IMR-90 (cell line): ENCODE results near the gene SUN1. TPM values are rescaled to one million over a fixed set of nuclear protein-coding genes. Genes with fewer than 3 reads are reported as not detected.

Experiments
- ATAC-seq: fragments of 200-7000 bp; cut with Tn5 transposase; 2 replicates; pipeline ENCODE4 v1.9.1; 2020; ENCODE audit warnings: low read depth, mild to moderate bottlenecking, moderate library complexity
- BruUV-seq: library from RNA; stranded (reverse); fragments of 400-500 nt; replicated peaks from 2 replicates; lab custom pipeline; 2021; lab: Mats Ljungman, UMichigan
- CTCF ChIA-PET: fragments of 300-600 bp; formaldehyde crosslinking; extraction: SDS; loops from one replicate; lab custom pipeline; 2021; ENCODE audit warnings: antibody characterized with exemption; lab: Yijun Ruan, JAX
- POLR2A ChIA-PET: fragments of 300-600 bp; sonication (Branson Sonifier 250); formaldehyde crosslinking; loops from one replicate; lab custom pipeline; 2022; ENCODE audit warnings: antibody characterized with exemption; ENCODE audit not compliant: unreplicated experiment; lab: Charles Lee
- DNase-seq: peaks from one replicate; pipeline ENCODE4 v3.0.0; 2013
- H2AFZ ChIP-seq: replicated peaks from 2 replicates; pipeline ENCODE3; 2013; ENCODE audit warnings: low read length, mild to moderate bottlenecking; ENCODE audit not compliant: poor library complexity
- H2AK5ac ChIP-seq: 2 replicates; pipeline ENCODE4 v1.6.1; 2013; ENCODE audit warnings: low read depth, low read length, inconsistent platforms
- H2AK9ac ChIP-seq: replicated peaks from 2 replicates; pipeline ENCODE3; 2013; ENCODE audit warnings: mild to moderate bottlenecking, low read depth, low read length, moderate library complexity; ENCODE audit not compliant: poor library complexity
- H2BK120ac ChIP-seq: 2 replicates; pipeline ENCODE4 v1.6.1; 2013; ENCODE audit warnings: low read depth, low read length, inconsistent platforms
- H2BK15ac ChIP-seq: 3 replicates; pipeline ENCODE4 v1.6.1; 2013; ENCODE audit warnings: low read depth, low read length, inconsistent platforms
- H2BK20ac ChIP-seq: 2 replicates; pipeline ENCODE4 v1.6.1; 2013; ENCODE audit warnings: low read depth, mild to moderate bottlenecking, inconsistent platforms, low read length, moderate library complexity
- H2BK5ac ChIP-seq: 2 replicates; pipeline ENCODE4 v1.6.1; 2013; ENCODE audit warnings: mild to moderate bottlenecking, low read depth, low read length, inconsistent platforms; ENCODE audit not compliant: poor library complexity, severe bottlenecking
- H3K14ac ChIP-seq: replicated peaks from 2 replicates; pipeline ENCODE4 v1.6.1; 2013; ENCODE audit warnings: low read depth, low read length, inconsistent platforms
- H3K18ac ChIP-seq: 2 replicates; pipeline ENCODE4 v1.6.1; 2013; ENCODE audit warnings: low read depth, low read length, control low read depth
- H3K23ac ChIP-seq: 2 replicates; pipeline ENCODE4 v1.6.1; 2013; ENCODE audit warnings: low read depth, low read length, inconsistent platforms
- H3K27ac ChIP-seq: 2 replicates; pipeline ENCODE4 v1.5.1; 2013; ENCODE audit warnings: mild to moderate bottlenecking, control low read depth, low read length; ENCODE audit not compliant: insufficient read depth
- H3K27me3 ChIP-seq: 2 replicates; pipeline ENCODE4 v1.6.1; 2013; ENCODE audit warnings: low read length; ENCODE audit not compliant: control insufficient read depth, insufficient read depth
- H3K36me3 ChIP-seq: 2 replicates; pipeline ENCODE4 v1.6.1; 2013; ENCODE audit warnings: low read length, mixed read lengths; ENCODE audit not compliant: control insufficient read depth, insufficient read depth
- H3K4ac ChIP-seq: 2 replicates; pipeline ENCODE4 v1.6.1; 2013; ENCODE audit warnings: low read depth, low read length, inconsistent platforms
- H3K4me1 ChIP-seq: 2 replicates; pipeline ENCODE4 v1.6.1; 2013; ENCODE audit warnings: low read length, mixed read lengths; ENCODE audit not compliant: control insufficient read depth, insufficient read depth
- H3K4me2 ChIP-seq: 2 replicates; pipeline ENCODE4 v1.6.1; 2013; ENCODE audit warnings: low read depth, mild to moderate bottlenecking, control low read depth, low read length, moderate library complexity
- H3K4me3 ChIP-seq: 2 replicates; pipeline ENCODE4 v1.5.1; 2013; ENCODE audit warnings: low read depth, mild to moderate bottlenecking, control low read depth, low read length, moderate library complexity; ENCODE audit not compliant: insufficient read depth
- H3K56ac ChIP-seq: 2 replicates; pipeline ENCODE4 v1.6.1; 2013; ENCODE audit warnings: low read length, inconsistent platforms; ENCODE audit not compliant: insufficient read depth; ENCODE audit errors: extremely low read depth
- H3K79me1 ChIP-seq, 2 experiments: 2 replicates each; pipeline ENCODE4 v1.6.1; 2013; ENCODE audit warnings: low read length in 2 of 2, inconsistent platforms in 1 of 2, low read depth in 1 of 2
- H3K9ac ChIP-seq: 2 replicates; pipeline ENCODE4 v1.6.1; 2013; ENCODE audit warnings: low read depth, low read length, control low read depth
- H3K9me1 ChIP-seq: 2 replicates; pipeline ENCODE4 v1.6.1; 2013; ENCODE audit warnings: low read length, inconsistent platforms; ENCODE audit not compliant: insufficient read depth
- H3K9me3 ChIP-seq: 2 replicates; pipeline ENCODE4 v1.6.1; 2013; ENCODE audit warnings: low read length; ENCODE audit not compliant: control insufficient read depth, insufficient read depth
- H4K20me1 ChIP-seq: 2 replicates; pipeline ENCODE4 v1.6.1; 2013; ENCODE audit warnings: low read length, inconsistent platforms; ENCODE audit not compliant: insufficient read depth
- H4K5ac ChIP-seq: 2 replicates; pipeline ENCODE4 v1.6.1; 2013; ENCODE audit warnings: mild to moderate bottlenecking, low read depth, low read length, control low read depth
- H4K8ac ChIP-seq, 2 experiments: 2 replicates each; pipeline ENCODE4 v1.6.1; 2013; ENCODE audit warnings: low read depth in 2 of 2, low read length in 2 of 2, control low read depth in 1 of 2, inconsistent platforms in 1 of 2
- H4K91ac ChIP-seq: 2 replicates; pipeline ENCODE4 v1.6.1; 2013; ENCODE audit warnings: low read depth, low read length, inconsistent platforms; ENCODE audit not compliant: insufficient read depth
- MXI1 ChIP-seq: IDR thresholded peaks from 2 replicates; pipeline ENCODE4 v1.6.1; 2012; ENCODE audit warnings: low read depth, mild to moderate bottlenecking, low read length, moderate library complexity, borderline replicate concordance
- SMC3 ChIP-seq: fragments of 150-350 bp; IDR thresholded peaks from 2 replicates; pipeline ENCODE4 v1.6.1; 2016; ENCODE audit warnings: low read depth, mild to moderate bottlenecking, antibody characterized with exemption, low read length, moderate library complexity
- WGBS, 2 experiments: methylation state at CpG; one replicate each; pipeline versions ENCODE4 v1.1.5 to v1.1.7; 2013; ENCODE audit warnings: missing lambda C conversion rate in 2 of 2; ENCODE audit not compliant: insufficient read length in 1 of 2; ENCODE audit errors: extremely low coverage in 2 of 2; 5-methylcytosine and 5-hydroxymethylcytosine counted together
- dilution Hi-C: fragments of 300-500 bp; cut with HindIII; formaldehyde crosslinking; loops from one replicate; pipeline ENCODE4 v1.14.3; 2018; ENCODE audit warnings: low sequenced_read_pairs; ENCODE audit not compliant: unreplicated experiment
- in situ Hi-C: fragments of 300-500 bp; cut with MboI; formaldehyde crosslinking; loops from 3 replicates; pipeline ENCODE4 v1.14.3; 2019; ENCODE audit warnings: low sequenced_read_pairs, inconsistent platforms, mixed read lengths
- intact Hi-C: fragments of 100-400 bp; cut with micrococcal nuclease; formaldehyde crosslinking; loops from 2 replicates; pipeline ENCODE4 v1.10.0; 2022
- polyA plus RNA-seq, 3 experiments: library from polyadenylated mRNA; depleted of rRNA; stranded (reverse); fragments of >200 nt; gene quantifications; 2 replicates each; pipeline ENCODE4 v1.2.3, GENCODE V29; 2012; ENCODE audit warnings: low replicate concordance in 1 of 3
- total RNA-seq: library from RNA; depleted of rRNA; stranded (reverse); fragments of >200 nt; gene quantifications from 2 replicates; pipeline ENCODE4 v1.2.3, GENCODE V29; 2012

The SUN1 gene
- total and polyA plus RNA-seq, 2 of the 4 experiments (the other 2 are of a cell fraction): 113 to 239 TPM

DNA sequence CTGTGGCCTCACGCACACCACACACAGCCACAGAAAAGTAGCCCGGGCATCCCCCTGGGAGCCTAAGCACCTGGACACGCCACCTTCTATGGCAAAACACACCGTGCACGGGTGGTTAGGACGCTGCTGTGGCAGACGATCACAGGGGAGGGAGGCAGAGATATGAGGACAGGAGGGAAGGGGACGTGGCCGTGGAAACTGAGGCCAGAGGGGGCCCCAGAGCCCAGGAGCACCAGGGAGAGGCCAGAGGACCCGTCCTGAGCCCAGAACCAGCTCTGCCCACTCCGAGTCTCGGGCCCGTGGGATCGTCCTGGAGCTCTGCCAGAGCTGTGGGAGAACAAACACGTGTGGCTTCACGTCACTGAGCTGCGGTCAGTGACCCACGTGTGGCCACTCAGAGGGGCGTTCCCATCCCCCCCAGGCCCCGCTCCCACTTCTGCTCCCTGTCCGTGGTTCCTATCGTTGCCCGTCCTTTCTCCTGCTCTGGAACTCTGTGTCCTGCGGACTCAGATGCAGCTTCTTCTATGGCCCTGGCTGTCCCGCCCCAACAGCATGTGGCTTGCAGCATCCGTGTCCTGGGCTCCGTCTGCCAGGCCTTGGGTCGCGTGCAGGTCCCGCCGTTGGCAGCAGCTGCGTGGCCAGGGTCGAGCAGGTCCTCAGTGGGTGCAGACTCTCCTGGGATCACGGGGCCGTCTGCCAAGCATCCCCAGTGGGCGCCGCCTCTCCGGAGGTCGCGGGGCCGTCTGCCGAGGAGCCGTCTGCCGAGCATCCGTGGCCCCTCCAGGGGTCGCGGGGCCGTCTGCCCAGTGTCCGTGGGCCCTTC, 75.1 kb downstream of the SUN1 start (continued):
- no peak for TF ChIP-seq MXI1

DNA sequence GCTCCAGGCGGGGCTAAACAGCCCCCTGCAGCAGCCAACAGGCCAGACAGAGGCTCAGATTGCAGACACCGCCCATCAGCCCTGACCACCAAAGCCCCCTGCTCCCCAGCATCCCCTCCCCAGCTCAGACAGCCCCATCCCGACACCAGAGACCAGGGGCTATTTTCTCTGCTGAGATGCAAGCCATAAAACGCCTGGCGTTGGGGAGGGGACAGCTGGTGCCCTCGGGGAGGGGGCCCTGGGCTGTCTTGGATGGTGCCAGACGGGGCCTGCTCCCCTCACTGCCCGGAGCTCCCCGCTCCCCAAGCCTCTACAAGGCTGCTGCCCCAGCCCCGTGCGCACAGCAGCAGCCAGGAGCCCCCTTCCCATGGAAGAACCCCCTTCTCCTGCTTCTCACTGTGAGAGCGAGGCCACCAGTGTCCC, 75.9 kb downstream of the SUN1 start:
- intact Hi-C loops: loop anchor here (2.0 to 10.0 kb wide), 2 partner anchors 137 to 157 kb away; partner anchors contain the start of gene GPR146
- no peak for DNase-seq
- H3K4me1 ChIP-seq: peaks cover 5% of the 10 kb centered on the region; the same call in 1 of the 2 replicates
- H2AK9ac ChIP-seq: no peak overlapping the region
- H4K8ac ChIP-seq: no peak overlapping the region; a peak in 1 of 4 replicates
- no peaks in the 10 kb centered on the region; the same call in 1 of the 2 replicates for H3K27me3 ChIP-seq
- no peaks in the 10 kb centered on the region for H3K9me3 ChIP-seq
- H3K9ac ChIP-seq: no peak overlapping the region
- in situ Hi-C loops: no loop called here
- H3K79me1 ChIP-seq: no peaks in the 10 kb centered on the region
- no peaks in the 10 kb centered on the region for H3K9me1 ChIP-seq
- H3K56ac ChIP-seq: no peak overlapping the region
- no peak overlapping the region for H3K23ac ChIP-seq
- no peak overlapping the region for H4K91ac ChIP-seq
- no peak overlapping the region for H2BK120ac ChIP-seq
- no peak overlapping the region for H3K4me2 ChIP-seq
- ChIA-PET CTCF (no interaction called here), POLR2A (no interaction called here)
- no peak overlapping the region for H3K4me3 ChIP-seq
- 83% methylated on average over 1 of the region's 12 CpGs; no CpG with 5 or more reads in 1 of the 2 experiments for WGBS, 2 experiments
- H4K5ac ChIP-seq: no peak overlapping the region
- H3K27ac ChIP-seq: no peak overlapping the region
- H3K18ac ChIP-seq: no peak overlapping the region
- no peak overlapping the region for H2AK5ac ChIP-seq
- H3K36me3 ChIP-seq: no peaks in the 10 kb centered on the region
- H3K4ac ChIP-seq: no peak overlapping the region
- no peak overlapping the region for H2BK20ac ChIP-seq
- no peak overlapping the region for H2BK15ac ChIP-seq
- dilution Hi-C loops: no loop called here
- ATAC-seq: no peak
- no peak overlapping the region for H3K14ac ChIP-seq
- no peak overlapping the region for H2BK5ac ChIP-seq
- H2AFZ ChIP-seq: no peak overlapping the region
- no peak for TF ChIP-seq SMC3
- no peaks in the 10 kb centered on the region; the same call in 1 of the 2 replicates for H4K20me1 ChIP-seq
- BruUV-seq: no TSS peak
